Activated CD4-positive, alpha-beta memory T cell treated with anti-CD3 and anti-CD28 coated beads for 36 hours (primary cell): Measurements from ENCODE around the gene MMP19. TPM values are rescaled to one million over a fixed set of nuclear protein-coding genes. Genes with fewer than 3 reads are reported as not detected.

Experiments used
- CTCF ChIA-PET: fragments of 350-600 bp; sonication (Branson Sonifier 250); formaldehyde crosslinking; loops from one replicate; lab custom pipeline; 2021; ENCODE audit warnings: antibody characterized with exemption, inconsistent platforms; lab: Charles Lee
- POLR2A ChIA-PET: fragments of 350-600 bp; sonication (Branson Sonifier 250); formaldehyde crosslinking; loops from one replicate; lab custom pipeline; 2021; ENCODE audit warnings: antibody characterized with exemption; lab: Charles Lee
- DNase-seq: peaks from one replicate; pipeline ENCODE4 v3.0.0-alpha.2; 2020
- H3K27ac Mint-ChIP-seq: one replicate; pipeline ENCODE4 v1.8.0; 2021; ENCODE audit warnings: mixed read lengths
- H3K27me3 Mint-ChIP-seq: one replicate; pipeline ENCODE4 v1.8.0; 2021; ENCODE audit warnings: mixed read lengths
- H3K36me3 Mint-ChIP-seq: one replicate; pipeline ENCODE4 v1.8.0; 2021; ENCODE audit warnings: mixed read lengths
- H3K4me1 Mint-ChIP-seq: one replicate; pipeline ENCODE4 v1.8.0; 2021; ENCODE audit warnings: low read depth, mixed read lengths
- H3K4me3 Mint-ChIP-seq: one replicate; pipeline ENCODE4 v1.8.0; 2021; ENCODE audit warnings: mild to moderate bottlenecking, mixed read lengths
- H3K9me3 Mint-ChIP-seq: one replicate; pipeline ENCODE4 v1.8.0; 2021; ENCODE audit warnings: mixed read lengths
- intact Hi-C: fragments of 100-400 bp; cut with micrococcal nuclease; formaldehyde crosslinking; loops from one replicate; pipeline ENCODE4 v1.15.1; 2023
- total RNA-seq, 2 experiments: library from RNA; stranded (reverse); gene quantifications; one replicate each; pipeline ENCODE4 v1.2.3, GENCODE V29; 2021

Gene MMP19
- total RNA-seq, 2 experiments from 2014 or later, result 0.31 TPM; not detected in 1

- ChIA-PET POLR2A (no interaction called here), CTCF (interaction anchor here (0.7 kb wide), 1 partner anchor 28 kb away, joined by 3 read pairs; no protein-coding TSS in a partner anchor)
- intact Hi-C loops, result no loop called here
- Mint-ChIP-seq H3K4me3 (no peak overlapping the region), H3K4me1 (peaks cover 6% of the 10 kb centered on the region), H3K27me3 (peaks cover 2% of the 10 kb centered on the region), H3K27ac (no peak overlapping the region), H3K9me3 (no peaks in the 10 kb centered on the region), H3K36me3 (no peaks in the 10 kb centered on the region)
- DNase-seq, result no peak
Observed at GRCh38 chr12:55852740-55853139, 10.0 kb upstream of the MMP19 start.

GRCh38 chr12:55850893-55851292 lies 8.2 kb upstream of the MMP19 start:
- ChIA-PET CTCF (interaction anchor here (1.3 kb wide), 1 partner anchor 13 kb away, joined by 5 read pairs; no protein-coding TSS in a partner anchor), POLR2A (no interaction called here)
- H3K9me3 Mint-ChIP-seq, result no peaks in the 10 kb centered on the region
- H3K4me3 Mint-ChIP-seq, result no peak overlapping the region
- no peaks in the 10 kb centered on the region for H3K36me3 Mint-ChIP-seq
- peaks cover 15% of the 10 kb centered on the region for H3K4me1 Mint-ChIP-seq
- no peak for DNase-seq
- peaks cover 2% of the 10 kb centered on the region for H3K27me3 Mint-ChIP-seq
- intact Hi-C loops, result no loop called here
- H3K27ac Mint-ChIP-seq, result no peak overlapping the region

- Mint-ChIP-seq H3K4me3 (no peak overlapping the region), H3K9me3 (no peaks in the 10 kb centered on the region), H3K27me3 (peaks cover 2% of the 10 kb centered on the region), H3K4me1 (peaks cover 15% of the 10 kb centered on the region), H3K27ac (no peak overlapping the region), H3K36me3 (no peaks in the 10 kb centered on the region)
- ChIA-PET CTCF (interaction anchor here (1.3 kb wide), 1 partner anchor 13 kb away, joined by 5 read pairs; no protein-coding TSS in a partner anchor), POLR2A (no interaction called here)
- DNase-seq, result no peak
- intact Hi-C loops, result no loop called here
Observed at GRCh38 chr12:55850401-55850800, 7.7 kb upstream of the MMP19 start.

GRCh38 chr12:55849616-55850343 lies 7.0 kb upstream of the MMP19 start:
- POLR2A ChIA-PET, result no interaction called here
- CTCF ChIA-PET, result no interaction called here
- H3K36me3 Mint-ChIP-seq, result no peaks in the 10 kb centered on the region
- no peaks in the 10 kb centered on the region for H3K9me3 Mint-ChIP-seq
- no peak overlapping the region for H3K4me3 Mint-ChIP-seq
- intact Hi-C loops, result loop anchor here (5.0 kb wide), 1 partner anchor 48 kb away; no protein-coding TSS in a partner anchor
- no peak overlapping the region for H3K27ac Mint-ChIP-seq
- H3K4me1 Mint-ChIP-seq, result peaks cover 15% of the 10 kb centered on the region
- DNase-seq, result no peak
- H3K27me3 Mint-ChIP-seq, result peaks cover 2% of the 10 kb centered on the region

GRCh38 chr12:55847603-55848291 lies 5.0 kb upstream of the MMP19 start:
- POLR2A ChIA-PET, result interaction anchor here (0.5 to 2.1 kb wide), 3 partner anchors 18 to 100 kb away, joined by 3 to 13 read pairs (median 4); partner anchors contain the start of genes DNAJC14, ORMDL2 and SARNP

GRCh38 chr12:55847033-55847432 lies 4.3 kb upstream of the MMP19 start:
- intact Hi-C loops, result loop anchor here (5.0 kb wide), 1 partner anchor 50 kb away; no protein-coding TSS in a partner anchor
- Mint-ChIP-seq H3K4me3 (no peak overlapping the region), H3K9me3 (no peaks in the 10 kb centered on the region), H3K27ac (peak overlapping the region; percentile 73), H3K36me3 (no peaks in the 10 kb centered on the region), H3K4me1 (peaks cover 15% of the 10 kb centered on the region), H3K27me3 (peaks cover 2% of the 10 kb centered on the region)
- DNase-seq, result peak; percentile 69
- POLR2A ChIA-PET, result interaction anchor here (1.2 to 2.1 kb wide), 3 partner anchors 17 to 117 kb away, joined by 3 to 13 read pairs (median 4); partner anchors contain the start of genes DNAJC14, ORMDL2 and SARNP
- CTCF ChIA-PET, result no interaction called here

More at GRCh38 chr12:55847603-55848291, 5.0 kb upstream of the MMP19 start:
- Mint-ChIP-seq H3K9me3 (no peaks in the 10 kb centered on the region), H3K4me3 (no peak overlapping the region), H3K4me1 (peaks cover 15% of the 10 kb centered on the region), H3K27me3 (peaks cover 2% of the 10 kb centered on the region), H3K36me3 (no peaks in the 10 kb centered on the region), H3K27ac (peak overlapping the region; percentile 73)
- CTCF ChIA-PET, result no interaction called here
- DNase-seq, result peak; percentile 63
- intact Hi-C loops, result loop anchor here (5.0 kb wide), 1 partner anchor 50 kb away; no protein-coding TSS in a partner anchor

GRCh38 chr12:55845785-55846496 lies 3.2 kb upstream of the MMP19 start:
- intact Hi-C loops, result loop anchor here (5.0 kb wide), 1 partner anchor 51 kb away; no protein-coding TSS in a partner anchor
- DNase-seq, result no peak
- H3K4me1 Mint-ChIP-seq, result peaks cover 15% of the 10 kb centered on the region
- CTCF ChIA-PET, result no interaction called here
- H3K9me3 Mint-ChIP-seq, result no peaks in the 10 kb centered on the region
- H3K36me3 Mint-ChIP-seq, result no peaks in the 10 kb centered on the region
- no peak overlapping the region for H3K27ac Mint-ChIP-seq
- peaks cover 2% of the 10 kb centered on the region for H3K27me3 Mint-ChIP-seq
- POLR2A ChIA-PET, result interaction anchor here (1.2 to 2.1 kb wide), 3 partner anchors 16 to 116 kb away, joined by 3 to 13 read pairs (median 4); partner anchors contain the start of genes DNAJC14, ORMDL2 and SARNP
- no peak overlapping the region for H3K4me3 Mint-ChIP-seq

GRCh38 chr12:55845361-55845760 lies 2.6 kb upstream of the MMP19 start:
- H3K4me3 Mint-ChIP-seq, result no peak overlapping the region
- H3K4me1 Mint-ChIP-seq, result peaks cover 15% of the 10 kb centered on the region
- intact Hi-C loops, result loop anchor here (5.0 kb wide), 1 partner anchor 52 kb away; no protein-coding TSS in a partner anchor
- DNase-seq, result no peak
- H3K9me3 Mint-ChIP-seq, result no peaks in the 10 kb centered on the region
- ChIA-PET POLR2A (no interaction called here), CTCF (no interaction called here)
- H3K27ac Mint-ChIP-seq, result no peak overlapping the region
- H3K27me3 Mint-ChIP-seq, result no peaks in the 10 kb centered on the region
- no peaks in the 10 kb centered on the region for H3K36me3 Mint-ChIP-seq

GRCh38 chr12:55844961-55845360 lies 2.2 kb upstream of the MMP19 start:
- Mint-ChIP-seq H3K36me3 (no peaks in the 10 kb centered on the region), H3K4me3 (no peak overlapping the region), H3K27me3 (no peaks in the 10 kb centered on the region), H3K27ac (no peak overlapping the region), H3K9me3 (no peaks in the 10 kb centered on the region), H3K4me1 (peaks cover 15% of the 10 kb centered on the region)
- POLR2A ChIA-PET, result no interaction called here
- intact Hi-C loops, result loop anchor here (5.0 kb wide), 1 partner anchor 52 kb away; no protein-coding TSS in a partner anchor
- no peak for DNase-seq
- CTCF ChIA-PET, result interaction anchor here (0.7 kb wide), 1 partner anchor 111 kb away, joined by 3 read pairs; no protein-coding TSS in a partner anchor

- Mint-ChIP-seq H3K27me3 (no peaks in the 10 kb centered on the region), H3K4me1 (peaks cover 12% of the 10 kb centered on the region), H3K4me3 (no peak overlapping the region), H3K9me3 (no peaks in the 10 kb centered on the region), H3K36me3 (no peaks in the 10 kb centered on the region), H3K27ac (no peak overlapping the region)
- intact Hi-C loops, result no loop called here
- CTCF ChIA-PET, result interaction anchor here (0.6 to 0.9 kb wide), 2 partner anchors 54 to 72 kb away, joined by 3 read pairs; no protein-coding TSS in a partner anchor
- DNase-seq, result no peak
- POLR2A ChIA-PET, result no interaction called here
Observed at GRCh38 chr12:55843431-55843830, 695 bp upstream of the MMP19 start.

GRCh38 chr12:55840581-55841351 lies 2.0 kb downstream of the MMP19 start:
- Mint-ChIP-seq H3K36me3 (no peaks in the 10 kb centered on the region), H3K9me3 (no peaks in the 10 kb centered on the region), H3K27me3 (no peaks in the 10 kb centered on the region), H3K27ac (no peak overlapping the region), H3K4me3 (no peak overlapping the region), H3K4me1 (no peaks in the 10 kb centered on the region)
- ChIA-PET POLR2A (no interaction called here), CTCF (no interaction called here)
- DNase-seq, result no peak
- intact Hi-C loops, result no loop called here
